HepG2 (cell line): Measurements from ENCODE around the gene SEC61A2. TPM values are rescaled to one million over a fixed set of nuclear protein-coding genes. Genes with fewer than 3 reads are reported as not detected.
A peak's percentile ranks its signal among the peaks of the same experiment; 100 is the strongest.

ENCODE experiments used
- ARID5B ChIP-seq: IDR thresholded peaks from 2 replicates; pipeline ENCODE4 v1.4.0; 2020; ENCODE audit warnings: mild to moderate bottlenecking, missing genetic modification reagents
- CERS6 ChIP-seq: sonication (generic); formaldehyde crosslinking; IDR thresholded peaks from 2 replicates; pipeline ENCODE4 v1.5.0; 2020; ENCODE audit warnings: missing genetic modification reagents
- HDAC2 ChIP-seq: sonication (generic); formaldehyde crosslinking; IDR thresholded peaks from 2 replicates; pipeline ENCODE4 v1.4.0; 2020; ENCODE audit warnings: missing genetic modification reagents
- HIC2 ChIP-seq: sonication (generic); formaldehyde crosslinking; IDR thresholded peaks from 2 replicates; pipeline ENCODE4 v1.9.0; 2022; ENCODE audit warnings: low read depth, missing genetic modification reagents
- HNF4A ChIP-seq: sonication (generic); formaldehyde crosslinking; IDR thresholded peaks from 2 replicates; pipeline ENCODE4 v1.4.0; 2020; ENCODE audit warnings: missing genetic modification reagents
- HNF4G ChIP-seq, 2 experiments: sonication (generic) in 1 of 2; formaldehyde crosslinking in 1 of 2; IDR thresholded peaks; 2 replicates each; pipeline versions ENCODE4 v1.4.0 to v1.6.1; 2011 to 2020; ENCODE audit warnings: borderline replicate concordance in 2 of 2, low read depth in 2 of 2, mild to moderate bottlenecking in 2 of 2, low read length in 1 of 2, missing genetic modification reagents in 1 of 2, moderate library complexity in 1 of 2
- MAFF ChIP-seq: IDR thresholded peaks from 2 replicates; pipeline ENCODE4 v1.6.1; 2011; ENCODE audit warnings: low read depth, low read length, improper control_type of control experiment
- NCOA1 ChIP-seq: sonication (generic); formaldehyde crosslinking; IDR thresholded peaks from 2 replicates; pipeline ENCODE4 v1.9.0; 2021; ENCODE audit warnings: missing genetic modification reagents
- THAP9 ChIP-seq: sonication (generic); formaldehyde crosslinking; IDR thresholded peaks from 2 replicates; pipeline ENCODE4; 2020; ENCODE audit warnings: missing genetic modification reagents, mild to moderate bottlenecking, borderline replicate concordance
- ZBTB44 ChIP-seq: sonication (generic); formaldehyde crosslinking; IDR thresholded peaks from 2 replicates; pipeline ENCODE4 v1.4.0; 2020; ENCODE audit warnings: missing genetic modification reagents
- ZNF609 ChIP-seq: sonication (generic); formaldehyde crosslinking; IDR thresholded peaks from 2 replicates; pipeline ENCODE4 v1.4.0; 2020; ENCODE audit warnings: mild to moderate bottlenecking, missing genetic modification reagents, borderline replicate concordance
- polyA plus RNA-seq, 8 experiments: library from polyadenylated mRNA; depleted of rRNA in 3 of 8; stranded (reverse) in 7 of 8; unstranded in 1 of 8; fragments of >200 nt; fragmentation: Illumina TruSeq in 4 of 8; extraction: Trizol in 4 of 8; gene quantifications; 2 replicates each; pipeline versions ENCODE4 v1.2.1 to v1.2.3, GENCODE V29; 2011 to 2016; ENCODE audit warnings: low read depth in 4 of 8, missing spikeins in 1 of 8, mixed read lengths in 1 of 8; ENCODE audit not compliant: insufficient read depth in 1 of 8
- total RNA-seq, 5 experiments: library from RNA; depleted of rRNA; stranded (reverse); fragments of >200 nt; fragmentation: Illumina TruSeq; extraction: Trizol; gene quantifications; 2 replicates each; pipeline ENCODE4 v1.2.3, GENCODE V29; 2016; ENCODE audit warnings: low read depth in 1 of 5

SEC61A2 gene
- total and polyA plus RNA-seq, 2 of the 13 experiments (the other 11 are each of a cell fraction or from before 2014, with no cell fraction given) = 5.5 to 7.4 TPM

GRCh38 chr10:12191715-12192114 is 62.2 kb downstream of the SEC61A2 start (continued):
- TF ChIP-seq THAP9 (CRISPR knock-in tag) (no peak), HNF4A (peak; percentile 51; the same call in 1 of the 2 replicates), HNF4G (IDR thresholded peaks at IDR 0.05; ENCODE audit: borderline replicate concordance, low read depth, low read length) (0 out of 2 replicates have a peak, but pooled peaks have one; percentile 25), HNF4G (CRISPR knock-in tag; IDR thresholded peaks at IDR 0.05; ENCODE audit: borderline replicate concordance, low read depth) (no peak), NCOA1 (CRISPR knock-in tag) (no peak), ZBTB44 (CRISPR knock-in tag) (no peak), HDAC2 (CRISPR knock-in tag) (no peak), ZNF609 (no peak), CERS6 (CRISPR knock-in tag) (no peak), ARID5B (CRISPR knock-in tag) (0 out of 2 replicates have a peak, but pooled peaks have one; percentile 14), HIC2 (peak; percentile 62; the same call in 1 of the 2 replicates), MAFF (peak; percentile 58)
